Central memory CD8-positive, alpha-beta T cell (primary cell): ENCODE measurements around the gene PHOX2A.
A peak's percentile ranks its signal among the peaks of the same experiment; 100 is the strongest.
"Not testable (repeated sequence)": the region's sequence is repeated elsewhere in the genome, so short reads cannot be mapped to it uniquely, and the experiment has no call there.

Source experiments
- ATAC-seq: fragments of 150-1000 bp; cut with Tn5 transposase; replicated peaks from 2 replicates; pipeline ENCODE4 v1.10.0; 2022; ENCODE audit warnings: mild to moderate bottlenecking, moderate FRiP score, moderate number of reproducible peaks; ENCODE audit not compliant: poor library complexity, severe bottlenecking; ENCODE audit errors: extremely low read depth
- DNase-seq, 2 donors: peaks; one replicate each; pipeline ENCODE4 v3.0.0; 2021; ENCODE audit warnings: low spot score in 2 of 2
- H3K27ac Mint-ChIP-seq: one replicate; pipeline ENCODE4 v1.8.0; 2022; ENCODE audit warnings: low read depth, mild to moderate bottlenecking, moderate library complexity, mixed read lengths
- H3K27me3 Mint-ChIP-seq: one replicate; pipeline ENCODE4 v1.8.0; 2022; ENCODE audit warnings: mixed read lengths
- H3K36me3 Mint-ChIP-seq: one replicate; pipeline ENCODE4 v1.8.0; 2022; ENCODE audit warnings: mild to moderate bottlenecking, moderate library complexity, mixed read lengths; ENCODE audit not compliant: insufficient read depth
- H3K4me1 Mint-ChIP-seq: one replicate; pipeline ENCODE4 v1.8.0; 2022; ENCODE audit warnings: mixed read lengths
- H3K4me3 Mint-ChIP-seq: one replicate; pipeline ENCODE4 v1.8.0; 2022; ENCODE audit warnings: mild to moderate bottlenecking, moderate library complexity, mixed read lengths
- H3K9me3 Mint-ChIP-seq: one replicate; pipeline ENCODE4 v1.8.0; 2022; ENCODE audit warnings: mixed read lengths

The PHOX2A gene

GRCh38 chr11:72222106-72222891 lies 21.7 kb downstream of the PHOX2A start:
- peaks cover 17% of the 10 kb centered on the region for H3K27me3 Mint-ChIP-seq
- ATAC-seq, result no peak
- peak overlapping the region; percentile 86 for H3K27ac Mint-ChIP-seq
- no peaks in the 10 kb centered on the region for H3K9me3 Mint-ChIP-seq
- H3K36me3 Mint-ChIP-seq, result peaks cover 5% of the 10 kb centered on the region
- peak overlapping the region; percentile 96 for H3K4me3 Mint-ChIP-seq
- peaks cover 27% of the 10 kb centered on the region for H3K4me1 Mint-ChIP-seq
- DNase-seq, result peak in 1 of 2 donors; percentile 8

GRCh38 chr11:72221386-72222075 lies 22.4 kb downstream of the PHOX2A start:
- Mint-ChIP-seq H3K4me3 (no peak overlapping the region), H3K4me1 (peaks cover 27% of the 10 kb centered on the region), H3K36me3 (peaks cover 5% of the 10 kb centered on the region), H3K27me3 (peaks cover 25% of the 10 kb centered on the region), H3K9me3 (no peaks in the 10 kb centered on the region), H3K27ac (no peak overlapping the region)
- no peak for ATAC-seq
- peak in 1 of 2 donors; percentile 0 for DNase-seq

GRCh38 chr11:72220696-72221363 lies 23.1 kb downstream of the PHOX2A start:
- H3K4me1 Mint-ChIP-seq, result peaks cover 26% of the 10 kb centered on the region
- peaks cover 32% of the 10 kb centered on the region for H3K27me3 Mint-ChIP-seq
- peaks cover 5% of the 10 kb centered on the region for H3K36me3 Mint-ChIP-seq
- ATAC-seq, result no peak
- H3K27ac Mint-ChIP-seq, result no peak overlapping the region
- DNase-seq, result peak in 1 of 2 donors; percentile 4
- H3K4me3 Mint-ChIP-seq, result no peak overlapping the region
- no peaks in the 10 kb centered on the region for H3K9me3 Mint-ChIP-seq

GRCh38 chr11:72218251-72218745 lies 25.7 kb downstream of the PHOX2A start:
- ATAC-seq (no peak), DNase-seq (no peak)
- no peaks in the 10 kb centered on the region for H3K9me3 Mint-ChIP-seq
- peaks cover 2% of the 10 kb centered on the region for H3K36me3 Mint-ChIP-seq
- peaks cover 10% of the 10 kb centered on the region for H3K4me1 Mint-ChIP-seq
- no peak overlapping the region for H3K4me3 Mint-ChIP-seq
- H3K27ac Mint-ChIP-seq, result no peak overlapping the region
- peaks cover 46% of the 10 kb centered on the region for H3K27me3 Mint-ChIP-seq

GRCh38 chr11:72217841-72218240 lies 26.1 kb downstream of the PHOX2A start:
- Mint-ChIP-seq H3K4me3 (no peak overlapping the region), H3K9me3 (no peaks in the 10 kb centered on the region), H3K4me1 (peaks cover 10% of the 10 kb centered on the region), H3K27me3 (peaks cover 50% of the 10 kb centered on the region), H3K27ac (no peak overlapping the region), H3K36me3 (peaks cover under 1% of the 10 kb centered on the region)
- no peak for DNase-seq
- no peak for ATAC-seq

- H3K4me3 Mint-ChIP-seq, result no peak within 1 kb of the TSS
- no peak within 1 kb of the TSS for H3K27ac Mint-ChIP-seq
- peaks cover 60% of the 10 kb centered on the region for H3K27me3 Mint-ChIP-seq
- DNase-seq (no peak), ATAC-seq (no peak)
- no peaks in the 10 kb centered on the region for H3K9me3 Mint-ChIP-seq
- H3K36me3 Mint-ChIP-seq, result no peaks in the 10 kb centered on the region
- H3K4me1 Mint-ChIP-seq, result no peaks in the 10 kb centered on the region
Measured at GRCh38 chr11:72216638-72217037, 27.3 kb downstream of the PHOX2A start, which contains the start of gene FOLR2. TSS of gene FOLR2 (plus strand) at chr11:72216794. CDS start at chr11:72218585, 1,791 bp downstream.

GRCh38 chr11:72209101-72209500 lies 34.9 kb downstream of the PHOX2A start:
- Mint-ChIP-seq H3K4me1 (no peaks in the 10 kb centered on the region), H3K27ac (no peak overlapping the region), H3K4me3 (no peak overlapping the region), H3K36me3 (no peaks in the 10 kb centered on the region), H3K27me3 (peaks cover 44% of the 10 kb centered on the region), H3K9me3 (peaks cover 17% of the 10 kb centered on the region)
- ATAC-seq (no peak), DNase-seq (no peak)

- no peak overlapping the region for H3K4me3 Mint-ChIP-seq
- ATAC-seq, result no peak
- H3K36me3 Mint-ChIP-seq, result no peaks in the 10 kb centered on the region
- peaks cover 39% of the 10 kb centered on the region for H3K27me3 Mint-ChIP-seq
- no peak for DNase-seq
- no peak overlapping the region for H3K27ac Mint-ChIP-seq
- no peaks in the 10 kb centered on the region for H3K4me1 Mint-ChIP-seq
- H3K9me3 Mint-ChIP-seq, result peaks cover 17% of the 10 kb centered on the region
Measured at GRCh38 chr11:72208281-72208680, 35.7 kb downstream of the PHOX2A start.

- Mint-ChIP-seq H3K27me3 (peaks cover 26% of the 10 kb centered on the region), H3K9me3 (peaks cover 17% of the 10 kb centered on the region)
- ATAC-seq, DNase-seq, H3K27ac Mint-ChIP-seq, H3K4me3 Mint-ChIP-seq, H3K4me1 Mint-ChIP-seq, H3K36me3 Mint-ChIP-seq: not testable (repeated sequence)
Measured at GRCh38 chr11:72206794-72207193, 37.2 kb downstream of the PHOX2A start.

- ATAC-seq (no peak), DNase-seq (no peak)
- peaks cover 17% of the 10 kb centered on the region for H3K27me3 Mint-ChIP-seq
- no peaks in the 10 kb centered on the region for H3K36me3 Mint-ChIP-seq
- no peak overlapping the region for H3K4me3 Mint-ChIP-seq
- peaks cover 14% of the 10 kb centered on the region for H3K9me3 Mint-ChIP-seq
- H3K4me1 Mint-ChIP-seq, result no peaks in the 10 kb centered on the region
- no peak overlapping the region for H3K27ac Mint-ChIP-seq
Measured at GRCh38 chr11:72204886-72205285, 39.1 kb downstream of the PHOX2A start.

GRCh38 chr11:72203163-72203562 lies 40.8 kb downstream of the PHOX2A start:
- DNase-seq (no peak), ATAC-seq (no peak)
- Mint-ChIP-seq H3K36me3 (no peaks in the 10 kb centered on the region), H3K27me3 (peaks cover under 1% of the 10 kb centered on the region), H3K4me3 (no peak overlapping the region), H3K27ac (no peak overlapping the region), H3K9me3 (no peaks in the 10 kb centered on the region), H3K4me1 (no peaks in the 10 kb centered on the region)

GRCh38 chr11:72202571-72202970 lies 41.4 kb downstream of the PHOX2A start:
- Mint-ChIP-seq H3K27ac (no peak overlapping the region), H3K36me3 (no peaks in the 10 kb centered on the region), H3K27me3 (no peaks in the 10 kb centered on the region), H3K9me3 (no peaks in the 10 kb centered on the region), H3K4me3 (no peak overlapping the region), H3K4me1 (no peaks in the 10 kb centered on the region)
- DNase-seq (no peak), ATAC-seq (no peak)
